Activated naive CD8-positive, alpha-beta T cell treated with anti-CD3 and anti-CD28 coated beads, Interleukin-2, amount 50 U/mL, for 24 hours (primary cell): ENCODE results near the gene CMIP.
"Not testable (repeated sequence)": the region's sequence is repeated elsewhere in the genome, so short reads cannot be mapped to it uniquely, and the experiment has no call there.

Experiments
- ATAC-seq: fragments of 150-1000 bp; cut with Tn5 transposase; one replicate; pipeline ENCODE4 v1.10.0; 2021
- DNase-seq: peaks from one replicate; pipeline ENCODE4 v3.0.0; 2021
- H3K27ac Mint-ChIP-seq: one replicate; pipeline ENCODE4 v1.8.0; 2021; ENCODE audit warnings: mild to moderate bottlenecking, mixed read lengths
- H3K27me3 Mint-ChIP-seq: one replicate; pipeline ENCODE4 v1.8.0; 2021; ENCODE audit warnings: mixed read lengths
- H3K36me3 Mint-ChIP-seq: one replicate; pipeline ENCODE4 v1.8.0; 2021; ENCODE audit warnings: low read depth, mixed read lengths
- H3K4me1 Mint-ChIP-seq: one replicate; pipeline ENCODE4 v1.8.0; 2021; ENCODE audit warnings: mixed read lengths
- H3K4me3 Mint-ChIP-seq: one replicate; pipeline ENCODE4 v1.8.0; 2021; ENCODE audit warnings: mild to moderate bottlenecking, moderate library complexity, mixed read lengths
- H3K9me3 Mint-ChIP-seq: one replicate; pipeline ENCODE4 v1.8.0; 2021; ENCODE audit warnings: mixed read lengths

CMIP gene

DNA sequence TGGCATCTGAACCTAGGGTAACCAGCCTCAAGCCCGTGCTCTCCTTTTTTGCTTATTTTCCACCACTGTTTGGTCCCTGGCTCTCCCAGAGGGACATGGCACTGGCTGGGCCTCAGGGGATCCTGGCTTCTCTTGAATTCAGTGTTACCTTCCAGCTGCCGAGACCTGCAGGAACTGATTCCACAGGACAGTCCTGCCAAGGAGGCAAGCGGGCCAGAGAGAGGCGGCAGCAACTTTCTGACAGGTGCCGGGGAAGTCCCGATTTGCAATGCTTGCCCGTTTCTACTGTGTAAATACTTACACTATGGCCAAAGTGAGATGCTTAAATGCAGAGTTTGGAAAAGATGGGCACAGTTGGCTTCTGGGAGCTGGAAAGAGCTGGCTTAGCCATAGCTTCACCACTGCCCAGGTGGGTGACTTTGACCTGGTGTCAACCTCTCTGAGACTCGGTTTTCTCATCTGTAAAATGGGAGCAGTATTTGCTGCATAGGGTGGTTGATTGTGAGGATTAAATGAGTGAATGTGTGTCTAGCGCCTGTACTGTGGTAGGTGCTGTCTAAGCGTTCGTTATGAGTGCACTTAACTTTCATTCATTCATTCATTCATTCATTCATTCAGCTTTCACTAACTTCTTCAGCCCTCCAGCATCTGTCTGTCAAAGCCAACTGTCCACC, 124.9 kb downstream of the CMIP start:
- Mint-ChIP-seq H3K27me3 (no peaks in the 10 kb centered on the region), H3K36me3 (peaks cover 5% of the 10 kb centered on the region), H3K9me3 (no peaks in the 10 kb centered on the region), H3K4me1 (peaks cover 32% of the 10 kb centered on the region), H3K4me3 (peak overlapping the region; percentile 45), H3K27ac (peak overlapping the region; percentile 84)
- DNase-seq (no peak), ATAC-seq (no peak)

DNA sequence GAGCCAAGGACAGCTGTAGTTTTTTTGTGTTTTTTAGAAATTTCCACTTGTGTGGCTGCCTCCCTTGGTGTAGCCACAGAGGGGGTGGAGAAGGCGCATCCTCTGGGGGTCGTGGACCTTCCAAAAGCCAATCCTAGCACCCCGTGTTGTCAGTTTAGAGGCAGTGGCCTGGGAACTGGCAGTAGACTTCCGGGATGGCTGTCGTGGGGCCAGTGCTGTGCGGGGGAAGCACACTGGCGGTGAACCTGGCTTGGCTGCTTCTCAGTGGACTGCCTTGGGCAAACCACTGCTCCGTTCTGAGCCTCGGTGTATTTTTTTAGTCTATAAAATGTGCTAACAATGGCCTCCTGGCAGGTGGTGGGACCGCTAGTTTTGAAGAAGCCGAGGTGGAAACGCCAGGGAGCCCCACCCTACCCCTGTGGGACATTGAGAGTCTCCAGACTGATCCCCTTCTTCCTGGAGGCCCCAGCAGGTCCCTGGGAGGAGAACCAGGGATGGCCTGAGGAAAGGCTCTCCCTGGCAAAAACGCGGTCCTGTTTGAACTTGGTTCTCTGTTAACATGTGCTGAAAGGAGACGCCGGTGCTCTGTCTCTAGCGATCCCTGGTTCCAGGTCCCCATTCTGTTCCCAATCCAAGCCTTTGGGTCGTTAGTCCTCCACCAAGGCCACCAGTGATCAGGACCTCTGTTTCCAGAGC, 125.7 kb downstream of the CMIP start:
- ATAC-seq (no peak), DNase-seq (no peak)
- H3K4me1 Mint-ChIP-seq, result peaks cover 32% of the 10 kb centered on the region
- peaks cover 5% of the 10 kb centered on the region for H3K36me3 Mint-ChIP-seq
- no peaks in the 10 kb centered on the region for H3K9me3 Mint-ChIP-seq
- H3K27me3 Mint-ChIP-seq, result no peaks in the 10 kb centered on the region
- H3K27ac Mint-ChIP-seq, result no peak overlapping the region
- no peak overlapping the region for H3K4me3 Mint-ChIP-seq

DNA sequence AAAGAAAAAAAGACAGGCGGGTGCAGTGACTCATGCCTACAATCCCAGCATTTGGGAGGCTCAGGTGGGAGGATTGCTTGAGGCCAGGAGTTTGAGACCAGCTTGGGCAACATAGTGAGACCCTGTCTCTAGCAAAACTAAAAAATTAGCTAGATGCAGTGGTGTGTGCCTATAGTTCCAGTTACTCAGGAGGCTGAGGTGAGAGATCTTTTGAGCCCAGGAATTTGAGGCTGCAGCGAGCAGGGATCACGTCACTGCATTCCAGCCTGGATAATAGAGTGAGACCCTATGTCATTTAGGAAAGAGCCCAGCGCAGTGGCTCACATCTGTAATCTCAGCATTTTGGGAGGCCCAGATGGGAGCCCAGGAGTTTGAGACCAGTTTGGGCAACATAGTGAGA, 126.6 kb downstream of the CMIP start:
- Mint-ChIP-seq H3K27me3 (no peaks in the 10 kb centered on the region), H3K4me3 (no peak overlapping the region), H3K27ac (no peak overlapping the region), H3K36me3 (peaks cover 5% of the 10 kb centered on the region), H3K4me1 (peaks cover 32% of the 10 kb centered on the region), H3K9me3 (no peaks in the 10 kb centered on the region)
- DNase-seq (no peak), ATAC-seq (no peak)

GRCh38 chr16:81571592-81572385, 127.2 kb downstream of the CMIP start:
- H3K27ac Mint-ChIP-seq, result no peak overlapping the region
- ATAC-seq (no peak), DNase-seq (no peak)
- H3K4me3 Mint-ChIP-seq, result no peak overlapping the region
- H3K36me3 Mint-ChIP-seq, result no peaks in the 10 kb centered on the region
- peaks cover 31% of the 10 kb centered on the region for H3K4me1 Mint-ChIP-seq
- H3K9me3 Mint-ChIP-seq, result no peaks in the 10 kb centered on the region
- no peaks in the 10 kb centered on the region for H3K27me3 Mint-ChIP-seq

DNA sequence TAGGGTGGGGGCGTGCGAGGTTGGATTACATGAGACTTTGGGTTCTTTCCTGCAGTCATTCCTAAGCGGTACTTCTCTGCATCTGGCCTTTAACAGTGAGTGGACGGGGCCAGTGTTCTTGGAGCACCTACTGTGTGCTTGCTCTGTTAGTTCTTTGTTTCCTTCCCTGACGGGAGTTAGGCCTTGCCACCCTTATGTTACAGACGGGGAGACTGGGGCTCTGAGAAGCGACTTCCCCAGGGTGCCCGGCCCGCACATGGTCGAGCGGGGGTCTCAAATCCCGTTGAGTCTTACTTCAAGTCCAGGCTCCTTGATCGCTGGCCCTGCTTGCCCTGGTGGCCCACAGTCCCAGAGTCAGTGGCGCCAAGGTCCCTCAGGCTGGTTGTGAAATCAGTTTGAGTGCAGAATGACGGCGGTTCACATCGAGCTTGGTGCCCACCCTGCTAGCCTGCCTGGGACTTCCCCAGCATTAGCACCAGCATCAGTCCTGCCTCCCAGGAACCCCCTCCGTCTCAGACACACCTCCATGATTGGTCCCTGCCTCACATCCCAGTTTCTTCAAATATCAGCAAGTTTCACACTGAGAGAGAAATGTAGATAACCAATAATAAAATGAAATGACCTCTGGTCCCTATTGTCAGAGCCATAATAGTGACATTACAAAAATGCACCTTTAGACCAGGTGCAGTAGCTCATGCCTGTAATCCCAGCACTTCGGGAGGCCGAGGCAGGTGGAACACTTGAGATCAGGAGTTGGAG, 128.0 kb downstream of the CMIP start:
- no peak for DNase-seq
- Mint-ChIP-seq H3K36me3 (no peaks in the 10 kb centered on the region), H3K4me1 (peaks cover 28% of the 10 kb centered on the region), H3K4me3 (no peak overlapping the region), H3K9me3 (no peaks in the 10 kb centered on the region), H3K27me3 (no peaks in the 10 kb centered on the region), H3K27ac (no peak overlapping the region)
- ATAC-seq, result no peak

- ATAC-seq (no peak), DNase-seq (no peak)
- Mint-ChIP-seq H3K27me3 (no peaks in the 10 kb centered on the region), H3K27ac (no peak overlapping the region), H3K4me1 (peaks cover 18% of the 10 kb centered on the region), H3K4me3 (no peak overlapping the region), H3K9me3 (no peaks in the 10 kb centered on the region), H3K36me3 (no peaks in the 10 kb centered on the region)
Measured at GRCh38 chr16:81573533-81574020, 129.0 kb downstream of the CMIP start.

- no peak overlapping the region for H3K27ac Mint-ChIP-seq
Measured at GRCh38 chr16:81574168-81574567, 129.6 kb downstream of the CMIP start.

DNA sequence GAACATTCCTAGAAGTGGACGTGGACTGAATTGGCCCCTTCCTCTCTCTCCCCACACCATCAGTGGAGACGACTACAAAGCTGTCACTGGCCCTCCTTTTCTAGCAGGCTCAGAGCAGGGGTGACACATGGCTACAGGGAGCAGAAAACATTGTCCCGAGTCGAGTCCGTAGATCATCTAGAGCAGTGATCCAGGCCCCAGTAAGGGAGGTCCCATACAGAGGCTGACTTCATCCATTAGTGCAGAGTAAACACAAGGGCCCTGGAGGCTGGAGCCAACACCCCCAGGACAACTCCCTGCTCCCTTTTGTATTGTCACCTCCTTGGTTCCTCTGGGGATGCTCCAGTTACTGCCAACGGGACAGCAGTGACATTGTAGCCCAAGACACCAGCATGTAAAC, 130.7 kb downstream of the CMIP start:
- DNase-seq (no peak), ATAC-seq (no peak)
- no peak overlapping the region for H3K4me3 Mint-ChIP-seq
- H3K9me3 Mint-ChIP-seq, result no peaks in the 10 kb centered on the region
- no peaks in the 10 kb centered on the region for H3K27me3 Mint-ChIP-seq
- H3K27ac Mint-ChIP-seq, result no peak overlapping the region
- peaks cover under 1% of the 10 kb centered on the region for H3K4me1 Mint-ChIP-seq
- H3K36me3 Mint-ChIP-seq, result no peaks in the 10 kb centered on the region

More at GRCh38 chr16:81574168-81574567, 129.6 kb downstream of the CMIP start:
- ATAC-seq (no peak), DNase-seq (no peak)
- Mint-ChIP-seq H3K36me3 (no peaks in the 10 kb centered on the region), H3K4me3 (no peak overlapping the region), H3K9me3 (no peaks in the 10 kb centered on the region), H3K4me1 (peaks cover 12% of the 10 kb centered on the region), H3K27me3 (no peaks in the 10 kb centered on the region)

- H3K4me1 Mint-ChIP-seq, result no peaks in the 10 kb centered on the region
- no peaks in the 10 kb centered on the region for H3K27me3 Mint-ChIP-seq
- H3K36me3 Mint-ChIP-seq, result no peaks in the 10 kb centered on the region
- no peak overlapping the region for H3K4me3 Mint-ChIP-seq
- no peaks in the 10 kb centered on the region for H3K9me3 Mint-ChIP-seq
- no peak overlapping the region for H3K27ac Mint-ChIP-seq
- no peak for DNase-seq
- ATAC-seq, result no peak
Measured at GRCh38 chr16:81575834-81576233, 131.2 kb downstream of the CMIP start.

DNA sequence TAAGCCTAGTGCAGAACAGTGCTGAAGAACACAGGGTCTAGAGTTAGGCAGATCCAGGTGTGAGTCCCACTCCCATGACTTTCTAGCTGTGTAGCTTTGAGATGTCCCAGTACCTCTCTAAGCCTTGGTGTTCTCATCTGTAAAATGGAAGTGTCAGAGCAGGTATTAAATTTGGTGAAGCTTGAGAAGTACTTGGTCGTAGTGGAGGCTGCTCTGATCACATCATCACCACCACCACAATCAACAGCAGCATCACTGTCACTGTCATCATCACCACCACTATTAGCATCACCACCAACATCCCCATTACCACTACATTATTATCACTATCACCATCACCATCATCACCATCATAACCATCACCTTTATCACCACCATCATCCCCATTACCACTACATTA, 132.1 kb downstream of the CMIP start:
- Mint-ChIP-seq H3K27me3 (no peaks in the 10 kb centered on the region), H3K9me3 (no peaks in the 10 kb centered on the region), H3K4me3 (no peak overlapping the region), H3K36me3 (no peaks in the 10 kb centered on the region), H3K4me1 (no peaks in the 10 kb centered on the region), H3K27ac (no peak overlapping the region)
- ATAC-seq (no peak), DNase-seq (no peak)

- not testable (repeated sequence) for H3K27me3 Mint-ChIP-seq, H3K27ac Mint-ChIP-seq, H3K4me1 Mint-ChIP-seq, H3K36me3 Mint-ChIP-seq, H3K4me3 Mint-ChIP-seq, ATAC-seq, DNase-seq, H3K9me3 Mint-ChIP-seq
Measured at GRCh38 chr16:81577272-81577671, 132.7 kb downstream of the CMIP start.

DNA sequence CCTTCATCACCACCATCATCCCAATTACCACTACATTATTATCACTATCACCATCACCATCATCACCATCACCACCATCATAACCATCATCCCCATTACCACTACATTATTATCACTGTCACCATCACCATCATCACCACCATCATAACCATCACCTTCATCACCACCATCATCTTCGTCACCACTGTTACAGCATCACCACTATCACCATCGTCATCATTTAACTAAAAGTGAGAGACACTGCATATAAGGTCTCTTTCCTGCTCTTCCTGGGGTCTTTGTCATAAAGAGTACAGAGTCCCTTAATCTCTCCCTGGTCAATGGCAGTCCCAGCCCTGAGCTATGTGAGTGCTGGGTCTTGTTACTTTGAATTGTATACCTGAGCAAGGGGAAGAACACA, 133.5 kb downstream of the CMIP start:
- no peaks in the 10 kb centered on the region for H3K27me3 Mint-ChIP-seq
- no peak overlapping the region for H3K4me3 Mint-ChIP-seq
- H3K4me1 Mint-ChIP-seq, result no peaks in the 10 kb centered on the region
- ATAC-seq (no peak), DNase-seq (no peak)
- no peak overlapping the region for H3K27ac Mint-ChIP-seq
- no peaks in the 10 kb centered on the region for H3K36me3 Mint-ChIP-seq
- no peaks in the 10 kb centered on the region for H3K9me3 Mint-ChIP-seq

DNA sequence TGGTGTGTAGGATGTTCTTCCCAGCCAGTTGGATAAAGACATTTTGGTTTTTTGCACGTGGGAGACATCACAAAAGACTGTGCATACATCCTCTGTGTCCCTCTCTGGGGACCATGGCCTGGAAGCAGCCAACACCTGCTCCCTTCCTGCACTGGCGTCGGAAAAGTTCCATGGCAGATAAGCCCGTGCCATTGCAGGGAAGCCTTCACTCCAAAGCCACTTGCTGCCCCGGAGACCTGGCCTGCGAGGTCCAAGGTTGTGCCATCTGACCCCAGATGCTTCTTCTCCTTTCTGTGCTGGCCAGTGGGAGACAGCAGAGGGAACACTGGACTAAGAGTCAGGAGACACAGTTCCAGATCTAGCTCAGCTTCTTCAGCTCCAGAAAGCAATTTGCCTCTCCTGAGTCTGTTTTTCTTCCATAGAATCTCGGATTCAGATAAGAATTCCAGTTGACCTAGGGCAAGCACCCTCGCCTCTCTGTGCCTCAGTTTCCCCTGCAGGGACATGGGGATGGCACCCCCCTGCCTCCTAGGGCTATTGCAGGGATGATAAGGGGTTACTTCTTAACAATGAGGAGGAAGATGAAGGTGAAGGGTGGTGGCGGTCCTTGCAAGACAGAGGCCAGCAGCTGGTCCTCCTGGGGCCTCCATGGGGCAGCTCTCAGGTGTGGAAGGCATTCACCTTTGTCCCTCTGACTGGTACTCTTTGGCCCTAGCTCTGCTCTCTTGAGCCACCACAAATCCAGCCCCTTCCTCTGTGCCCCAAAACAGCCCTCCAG, 134.2 kb downstream of the CMIP start:
- H3K36me3 Mint-ChIP-seq, result no peaks in the 10 kb centered on the region
- H3K27me3 Mint-ChIP-seq, result no peaks in the 10 kb centered on the region
- H3K27ac Mint-ChIP-seq, result no peak overlapping the region
- no peaks in the 10 kb centered on the region for H3K4me1 Mint-ChIP-seq
- no peaks in the 10 kb centered on the region for H3K9me3 Mint-ChIP-seq
- ATAC-seq (no peak), DNase-seq (no peak)
- no peak overlapping the region for H3K4me3 Mint-ChIP-seq

DNA sequence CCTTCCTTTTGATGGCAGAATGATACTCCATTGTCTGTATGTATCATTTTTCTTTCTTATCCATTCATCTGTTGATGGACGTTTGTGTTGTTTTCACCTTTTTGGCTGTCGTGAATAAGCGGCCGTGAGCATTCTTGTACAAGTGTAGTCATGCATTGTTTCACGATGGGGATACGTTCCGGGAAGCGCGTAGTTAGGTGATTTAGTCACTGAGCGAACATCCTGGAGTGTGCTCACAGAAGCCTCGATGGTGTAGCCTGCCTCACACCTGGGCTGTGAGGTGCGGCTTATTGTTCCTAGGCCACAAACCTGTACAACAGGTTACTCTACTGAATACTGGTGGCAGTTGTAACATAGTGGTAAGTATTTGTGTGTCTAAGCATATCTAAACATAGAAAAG, 136.5 kb downstream of the CMIP start:
- DNase-seq (no peak), ATAC-seq (no peak)
- H3K27me3 Mint-ChIP-seq, result no peaks in the 10 kb centered on the region
- H3K9me3 Mint-ChIP-seq, result no peaks in the 10 kb centered on the region
- no peaks in the 10 kb centered on the region for H3K4me1 Mint-ChIP-seq
- no peak overlapping the region for H3K4me3 Mint-ChIP-seq
- H3K27ac Mint-ChIP-seq, result no peak overlapping the region
- H3K36me3 Mint-ChIP-seq, result no peaks in the 10 kb centered on the region
